AG09309 (cell line): ENCODE results near the gene HOXB4.
"Not testable (repeated sequence)": the region's sequence is repeated elsewhere in the genome, so short reads cannot be mapped to it uniquely, and the experiment has no call there.

ENCODE experiments used
- DNase-seq: peaks from one replicate; pipeline ENCODE4 v3.0.0-alpha.2; 2010; ENCODE audit warnings: low read depth
- H3K4me3 ChIP-seq: 2 replicates; pipeline ENCODE4 v1.5.1; 2011; ENCODE audit warnings: mild to moderate bottlenecking, low read depth, low read length, moderate library complexity; ENCODE audit not compliant: control insufficient read depth
- TF ChIP-seq, protein P1 (sequence below): IDR thresholded peaks from 2 replicates; pipeline ENCODE4 v1.5.1; 2011; ENCODE audit warnings: mild to moderate bottlenecking, low read depth, low read length, inconsistent platforms; ENCODE audit not compliant: insufficient read depth, control insufficient read depth; ENCODE audit errors: missing control alignments

The HOXB4 gene

DNA sequence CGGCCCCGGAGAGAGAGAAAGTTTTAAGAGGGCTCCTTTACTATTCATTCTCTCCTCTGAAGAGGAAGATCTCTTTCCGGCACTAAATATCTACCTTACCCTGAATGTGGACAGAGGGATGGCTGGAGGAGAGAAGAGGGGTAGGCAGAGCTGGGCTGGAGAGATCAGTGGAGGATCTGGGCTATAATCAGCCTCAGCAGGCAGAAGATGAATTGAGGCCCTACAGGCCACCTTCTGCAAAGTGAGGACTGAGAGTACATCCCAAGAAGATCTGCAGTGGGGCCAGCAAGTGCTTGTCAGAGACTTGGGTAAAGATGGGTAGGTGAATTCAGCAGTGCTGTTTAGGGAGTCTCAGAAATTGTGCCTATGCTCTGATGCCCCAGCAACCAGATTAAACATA is 40.8 kb downstream of the HOXB4 start:
- no peak for DNase-seq

DNA sequence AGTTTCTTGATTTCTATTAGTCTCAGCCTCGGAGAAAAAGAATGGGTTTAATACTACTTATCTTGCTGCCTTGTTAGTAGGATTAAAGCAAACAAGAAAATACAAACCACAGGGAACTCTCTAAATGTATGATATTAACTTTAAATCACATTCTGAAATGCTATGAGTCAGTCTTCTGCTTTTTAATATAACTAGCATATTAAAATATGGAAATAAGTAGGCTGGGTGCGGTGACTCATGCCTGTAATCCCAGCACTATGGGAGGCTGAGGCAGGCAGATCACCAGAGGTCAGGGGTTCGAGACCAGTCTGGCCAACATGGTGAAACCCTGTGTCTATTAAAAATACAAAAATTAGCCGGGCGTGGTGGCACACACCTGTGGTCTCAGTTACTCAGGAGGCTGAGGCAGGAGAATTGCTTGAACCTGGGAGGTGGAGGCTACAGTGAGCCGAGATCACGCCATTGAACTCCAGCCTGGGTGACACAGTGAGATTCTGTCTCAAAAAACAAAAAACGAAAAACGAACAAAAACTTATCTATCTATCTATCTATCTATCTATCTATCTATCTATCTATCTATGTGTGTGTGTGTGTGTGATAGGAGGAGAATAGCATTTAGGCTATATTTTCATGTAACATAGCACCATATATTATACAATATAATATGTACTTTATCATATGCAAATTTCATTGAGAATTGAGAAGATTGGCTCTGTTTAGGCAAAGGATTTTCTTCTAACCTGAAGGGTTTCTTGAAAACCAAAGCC is 42.2 kb downstream of the HOXB4 start:
- not testable (repeated sequence) for H3K4me3 ChIP-seq, DNase-seq

More for the DNA sequence above, 40.8 kb downstream of the HOXB4 start:
- TF ChIP-seq, protein P1, sequence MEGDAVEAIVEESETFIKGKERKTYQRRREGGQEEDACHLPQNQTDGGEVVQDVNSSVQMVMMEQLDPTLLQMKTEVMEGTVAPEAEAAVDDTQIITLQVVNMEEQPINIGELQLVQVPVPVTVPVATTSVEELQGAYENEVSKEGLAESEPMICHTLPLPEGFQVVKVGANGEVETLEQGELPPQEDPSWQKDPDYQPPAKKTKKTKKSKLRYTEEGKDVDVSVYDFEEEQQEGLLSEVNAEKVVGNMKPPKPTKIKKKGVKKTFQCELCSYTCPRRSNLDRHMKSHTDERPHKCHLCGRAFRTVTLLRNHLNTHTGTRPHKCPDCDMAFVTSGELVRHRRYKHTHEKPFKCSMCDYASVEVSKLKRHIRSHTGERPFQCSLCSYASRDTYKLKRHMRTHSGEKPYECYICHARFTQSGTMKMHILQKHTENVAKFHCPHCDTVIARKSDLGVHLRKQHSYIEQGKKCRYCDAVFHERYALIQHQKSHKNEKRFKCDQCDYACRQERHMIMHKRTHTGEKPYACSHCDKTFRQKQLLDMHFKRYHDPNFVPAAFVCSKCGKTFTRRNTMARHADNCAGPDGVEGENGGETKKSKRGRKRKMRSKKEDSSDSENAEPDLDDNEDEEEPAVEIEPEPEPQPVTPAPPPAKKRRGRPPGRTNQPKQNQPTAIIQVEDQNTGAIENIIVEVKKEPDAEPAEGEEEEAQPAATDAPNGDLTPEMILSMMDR: no peak
- H3K4me3 ChIP-seq: no peak overlapping the region

DNA sequence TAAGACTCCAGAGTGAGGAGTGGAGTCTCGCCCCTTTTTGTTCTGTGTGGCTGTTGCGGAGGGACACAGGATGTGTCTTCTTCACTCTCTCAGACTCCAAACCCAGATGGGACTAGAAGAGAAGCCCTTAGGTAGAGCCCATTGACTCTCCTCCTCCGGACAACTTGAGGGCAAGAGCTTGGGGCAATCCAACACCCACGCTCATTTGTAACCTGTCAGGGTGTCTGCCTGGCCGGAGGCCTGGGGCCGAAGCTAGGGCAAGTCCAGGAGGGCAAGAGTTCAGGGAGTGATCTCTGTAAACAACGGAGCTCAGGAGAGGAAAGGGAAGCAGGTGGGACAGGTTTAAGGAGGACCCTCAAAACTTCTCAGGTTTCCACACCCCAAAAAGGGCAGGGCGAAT is 45.9 kb downstream of the HOXB4 start:
- DNase-seq: no peak
- H3K4me3 ChIP-seq: no peak overlapping the region
- TF ChIP-seq, protein P1: no peak

DNA sequence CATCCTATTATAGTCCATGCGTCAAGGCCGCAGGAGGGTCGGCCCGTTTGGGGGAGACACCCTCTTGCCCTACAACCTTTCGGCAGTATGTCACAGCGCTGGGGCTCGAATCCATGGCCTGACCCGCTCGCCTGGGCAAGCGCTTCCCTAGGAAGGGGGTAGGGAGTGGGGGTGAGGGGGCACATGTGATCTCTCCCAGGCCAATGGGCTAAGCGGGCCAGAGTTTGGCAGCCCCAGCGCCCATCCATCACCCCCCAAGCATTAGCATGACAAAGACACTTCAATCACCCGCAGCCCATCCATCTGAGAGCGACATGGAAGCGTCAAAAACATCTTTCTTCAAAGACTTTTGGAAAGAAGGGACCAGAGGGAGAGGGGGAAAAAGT is 47.3 kb downstream of the HOXB4 start, which contains the start of gene HOXB1:
TSS of gene HOXB1 (minus strand) at position 125 of the 386 bp plus-strand sequence. CDS start at position 18, 107 bp downstream.
- DNase-seq: no peak
- H3K4me3 ChIP-seq: no peak within 1 kb of the TSS
- TF ChIP-seq, protein P1: no peak

DNA sequence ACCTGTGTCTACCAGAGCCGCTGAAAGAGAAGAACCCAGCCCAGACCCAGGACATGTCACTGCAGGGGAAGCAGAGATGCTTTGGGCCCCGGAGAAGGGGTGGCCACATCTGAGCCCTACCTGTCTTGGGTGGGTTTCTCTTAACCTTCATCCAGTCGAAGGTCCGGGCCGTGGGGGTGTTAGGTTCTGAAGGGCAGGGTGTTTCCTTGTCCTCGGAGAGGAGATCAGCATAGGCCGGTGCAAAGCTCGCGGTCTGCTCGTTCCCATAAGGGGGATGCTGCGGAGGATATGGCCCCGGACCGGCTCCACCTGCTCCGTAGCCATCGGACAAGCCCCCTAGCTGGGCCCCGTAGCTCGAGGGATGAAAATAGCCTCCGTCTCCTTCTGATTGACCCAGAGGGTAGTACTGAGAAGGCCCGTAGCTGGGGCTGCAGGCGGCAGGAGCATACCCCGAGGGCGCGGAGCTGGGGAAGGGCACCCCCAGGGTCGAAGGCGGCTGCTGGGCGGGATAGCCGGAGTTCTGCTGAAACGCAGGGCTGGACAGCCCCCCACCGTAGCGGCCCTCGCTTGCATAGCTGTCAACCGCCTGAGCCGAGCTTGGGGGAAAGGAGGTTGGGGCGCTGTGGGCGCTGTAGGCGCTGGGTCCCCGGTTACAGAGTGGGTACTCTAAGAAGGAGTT is 47.8 kb downstream of the HOXB4 start:
- TF ChIP-seq, protein P1: no peak
- H3K4me3 ChIP-seq: no peak overlapping the region
- no peak for DNase-seq

DNA sequence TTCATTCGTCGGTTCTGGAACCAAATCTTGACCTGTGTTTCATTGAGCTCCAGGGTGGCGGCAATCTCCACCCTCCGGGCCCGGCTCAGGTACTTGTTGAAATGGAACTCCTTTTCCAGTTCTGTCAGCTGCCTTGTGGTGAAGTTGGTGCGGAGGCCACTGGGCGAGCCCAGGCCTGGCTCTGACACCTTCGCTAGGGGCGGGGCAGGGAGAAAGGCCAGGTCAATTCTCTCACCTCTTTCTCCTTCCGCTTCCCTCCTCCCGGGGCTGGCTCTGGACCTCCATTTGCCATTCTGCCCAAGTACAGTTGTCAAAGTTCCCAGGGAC is 48.5 kb downstream of the HOXB4 start:
- TF ChIP-seq, protein P1: no peak
- DNase-seq: no peak
- no peak overlapping the region for H3K4me3 ChIP-seq

DNA sequence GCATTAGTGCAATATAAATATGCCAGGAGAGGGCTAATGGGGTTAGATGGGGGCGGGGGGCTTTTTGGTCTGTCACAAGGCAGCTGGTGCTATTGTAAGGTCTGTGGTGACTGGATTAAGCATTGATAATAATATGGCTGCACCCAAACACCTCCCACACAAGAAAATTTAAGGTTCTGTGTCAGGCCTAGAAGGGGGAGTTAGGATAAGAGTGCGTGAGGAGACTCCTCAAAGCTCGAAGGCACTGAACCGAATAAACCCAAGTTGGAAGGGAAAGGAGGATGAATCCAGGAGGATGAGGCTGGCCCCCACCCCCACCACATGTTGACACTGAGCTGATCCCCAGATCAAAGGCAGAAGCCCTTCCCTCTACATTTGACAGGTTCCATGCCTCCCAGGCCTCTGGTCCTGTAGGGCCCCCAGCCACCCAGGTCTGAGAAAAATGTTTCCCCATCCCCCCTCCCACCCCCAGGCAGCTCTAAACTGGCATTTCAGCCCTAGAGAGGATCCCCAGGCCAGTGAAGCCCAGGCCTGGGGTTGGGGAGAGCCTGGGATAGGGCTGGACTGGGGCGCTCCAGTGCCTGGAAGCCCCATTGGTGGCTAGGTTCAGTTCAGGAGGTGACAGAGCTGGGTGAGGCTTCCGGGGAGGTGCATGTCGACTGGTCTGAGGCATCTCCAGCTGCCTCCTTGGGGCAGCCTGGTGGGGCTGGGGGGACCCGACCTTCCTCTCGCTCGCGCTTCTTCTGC is 49.0 kb downstream of the HOXB4 start:
- H3K4me3 ChIP-seq: no peak overlapping the region
- TF ChIP-seq, protein P1: no peak
- no peak for DNase-seq
